ENCODE results near the gene ERG28.

DNA sequence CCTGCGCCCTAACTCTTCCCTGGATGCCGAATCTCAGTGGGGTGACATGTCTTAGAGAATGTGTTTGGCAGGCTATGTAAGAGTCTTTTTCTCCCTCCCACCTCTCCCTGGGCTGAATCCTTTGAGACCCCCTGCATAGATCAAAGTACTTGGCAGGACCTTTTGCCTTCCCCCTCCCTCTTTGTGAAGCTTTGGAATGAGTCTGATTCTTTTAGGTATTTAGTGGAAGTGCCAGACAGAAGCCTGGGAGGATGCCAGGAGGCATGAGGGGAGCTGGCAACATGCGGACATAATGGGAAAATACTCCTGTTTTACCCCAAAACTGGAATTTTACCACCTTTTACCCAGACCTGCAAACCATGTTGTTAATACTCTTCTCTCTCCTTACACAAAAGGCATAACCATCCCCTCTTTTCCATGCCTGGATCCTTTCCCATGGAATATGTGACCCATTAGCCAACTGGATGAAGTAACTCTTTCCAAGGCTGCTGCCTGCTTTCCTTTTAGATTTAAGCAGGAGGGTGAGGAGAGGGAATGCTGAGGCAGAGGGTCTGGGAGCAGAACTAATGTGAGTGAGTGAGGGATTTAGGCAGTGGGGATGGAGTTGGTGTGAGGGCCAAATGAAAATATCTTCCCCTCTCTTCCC, 42.1 kb upstream of the ERG28 start:
- TF ChIP-seq, protein P1, sequence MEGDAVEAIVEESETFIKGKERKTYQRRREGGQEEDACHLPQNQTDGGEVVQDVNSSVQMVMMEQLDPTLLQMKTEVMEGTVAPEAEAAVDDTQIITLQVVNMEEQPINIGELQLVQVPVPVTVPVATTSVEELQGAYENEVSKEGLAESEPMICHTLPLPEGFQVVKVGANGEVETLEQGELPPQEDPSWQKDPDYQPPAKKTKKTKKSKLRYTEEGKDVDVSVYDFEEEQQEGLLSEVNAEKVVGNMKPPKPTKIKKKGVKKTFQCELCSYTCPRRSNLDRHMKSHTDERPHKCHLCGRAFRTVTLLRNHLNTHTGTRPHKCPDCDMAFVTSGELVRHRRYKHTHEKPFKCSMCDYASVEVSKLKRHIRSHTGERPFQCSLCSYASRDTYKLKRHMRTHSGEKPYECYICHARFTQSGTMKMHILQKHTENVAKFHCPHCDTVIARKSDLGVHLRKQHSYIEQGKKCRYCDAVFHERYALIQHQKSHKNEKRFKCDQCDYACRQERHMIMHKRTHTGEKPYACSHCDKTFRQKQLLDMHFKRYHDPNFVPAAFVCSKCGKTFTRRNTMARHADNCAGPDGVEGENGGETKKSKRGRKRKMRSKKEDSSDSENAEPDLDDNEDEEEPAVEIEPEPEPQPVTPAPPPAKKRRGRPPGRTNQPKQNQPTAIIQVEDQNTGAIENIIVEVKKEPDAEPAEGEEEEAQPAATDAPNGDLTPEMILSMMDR (IDR thresholded peaks at IDR 0.05; ENCODE audit: poor library complexity), result no peak
- TF ChIP-seq EZH2 (IDR thresholded peaks at IDR 0.05; ENCODE audit: borderline replicate concordance), result no peak

Measured in hepatocyte (in vitro differentiated cells).